ENCODE measurements around the gene NAPB. TPM values are rescaled to one million over a fixed set of nuclear protein-coding genes. Genes with fewer than 3 reads are reported as not detected.

The NAPB gene
- 1.8 to 4.0 TPM (median 3.6 TPM) in 5 replicates for total RNA-seq (2022; extraction: Qiagen RNA extraction; ENCODE audit: low read depth)

GRCh38 chr20:23420943-23421931 is at the start of gene NAPB:
NAPB (minus strand) TSS chr20:23421488; CDS start chr20:23421402, 86 bp downstream.

GRCh38 chr20:23452776-23453175 is 31.5 kb upstream of the NAPB start, which contains the start of gene CST11:
CST11 (minus strand) TSS chr20:23452876; CDS start chr20:23452811, 65 bp downstream.

GRCh38 chr20:23361476-23362391 is 59.6 kb downstream of the NAPB start, which contains the start of gene GZF1:
GZF1 (plus strand) TSS chr20:23362182; CDS start chr20:23364384, 2,202 bp downstream.

GRCh38 chr20:23350196-23350903 is 70.9 kb downstream of the NAPB start, which contains the start of gene NXT1:
NXT1 (plus strand) TSS chr20:23350791; CDS start chr20:23354042, 3,251 bp downstream.

Other genes starting within 250 kb of the NAPB start
- 61.8 to 80.2 TPM (median 72.9 TPM) in 5 replicates for gene NXT1, start 70.7 kb downstream of the NAPB start, total RNA-seq (2022; extraction: Qiagen RNA extraction; ENCODE audit: low read depth)
- gene GZF1, start 59.3 kb downstream of the NAPB start, total RNA-seq (2022; extraction: Qiagen RNA extraction; ENCODE audit: low read depth): 8.2 to 13.1 TPM (median 9.4 TPM) in 5 replicates
- gene CSTL1, start 18.2 kb upstream of the NAPB start, total RNA-seq (2022; extraction: Qiagen RNA extraction; ENCODE audit: low read depth): not detected in 5 replicates
- not detected in 5 replicates for gene CST11, start 31.4 kb upstream of the NAPB start, total RNA-seq (2022; extraction: Qiagen RNA extraction; ENCODE audit: low read depth)
- gene CST8, start 69.6 kb upstream of the NAPB start, total RNA-seq (2022; extraction: Qiagen RNA extraction; ENCODE audit: low read depth): not detected in 5 replicates
- not detected in 5 replicates for gene CST9L, start 147.0 kb upstream of the NAPB start, total RNA-seq (2022; extraction: Qiagen RNA extraction; ENCODE audit: low read depth)
- not detected in 5 replicates for gene CST9, start 184.4 kb upstream of the NAPB start, total RNA-seq (2022; extraction: Qiagen RNA extraction; ENCODE audit: low read depth)
- 228 to 416 TPM (median 390 TPM) in 5 replicates for gene CST3, start 216.5 kb upstream of the NAPB start, total RNA-seq (2022; extraction: Qiagen RNA extraction; ENCODE audit: low read depth)

Measured in A549 treated with RU486 at 1 μM for 4 hours (cell line).